IPS-20b (cell line): ENCODE results near the gene MRPS10.

ENCODE experiments used
- H3K27ac ChIP-seq: one replicate; pipeline ENCODE4 v1.5.1; 2013; ENCODE audit warnings: low read length
- H3K27me3 ChIP-seq: 2 replicates; pipeline ENCODE4 v1.6.1; 2013; ENCODE audit warnings: mild to moderate bottlenecking, low read length, inconsistent platforms; ENCODE audit not compliant: insufficient read depth
- H3K36me3 ChIP-seq: 2 replicates; pipeline ENCODE4 v1.6.1; 2013; ENCODE audit warnings: low read depth, mild to moderate bottlenecking, inconsistent platforms, low read length, moderate library complexity; ENCODE audit not compliant: insufficient read depth
- H3K4me1 ChIP-seq: 2 replicates; pipeline ENCODE4 v1.6.1; 2013; ENCODE audit warnings: mild to moderate bottlenecking, control low read depth, inconsistent platforms, low read length, moderate library complexity; ENCODE audit not compliant: insufficient read depth
- H3K4me3 ChIP-seq: 2 replicates; pipeline ENCODE4 v1.5.1; 2013; ENCODE audit warnings: mild to moderate bottlenecking, low read length, inconsistent platforms
- H3K9ac ChIP-seq: 2 replicates; pipeline ENCODE4 v1.6.1; 2013; ENCODE audit warnings: low read depth, mild to moderate bottlenecking, inconsistent platforms, low read length, moderate library complexity
- H3K9me3 ChIP-seq: 2 replicates; pipeline ENCODE4 v1.6.1; 2013; ENCODE audit warnings: mild to moderate bottlenecking, low read depth, low read length, inconsistent platforms; ENCODE audit not compliant: insufficient read depth

MRPS10 gene

GRCh38 chr6:42255050-42255449, 37.4 kb upstream of the MRPS10 start:
- Histone ChIP-seq H3K27me3 (no peaks in the 10 kb centered on the region), H3K4me3 (no peak overlapping the region), H3K4me1 (peaks cover 17% of the 10 kb centered on the region), H3K9ac (no peak overlapping the region), H3K36me3 (peaks cover 61% of the 10 kb centered on the region), H3K27ac (no peak overlapping the region), H3K9me3 (no peaks in the 10 kb centered on the region)

- H3K27ac ChIP-seq = no peak overlapping the region
Measured at GRCh38 chr6:42254505-42254904, 36.8 kb upstream of the MRPS10 start.

GRCh38 chr6:42251911-42252637, 34.4 kb upstream of the MRPS10 start:
- H3K4me3 ChIP-seq = no peak overlapping the region
- no peak overlapping the region for H3K9ac ChIP-seq
- peaks cover 7% of the 10 kb centered on the region; the same call in 1 of the 2 replicates for H3K4me1 ChIP-seq
- H3K27me3 ChIP-seq = no peaks in the 10 kb centered on the region
- H3K36me3 ChIP-seq = peaks cover 79% of the 10 kb centered on the region
- H3K9me3 ChIP-seq = no peaks in the 10 kb centered on the region
- H3K27ac ChIP-seq = no peak overlapping the region

More at GRCh38 chr6:42254505-42254904, 36.8 kb upstream of the MRPS10 start:
- Histone ChIP-seq H3K36me3 (peaks cover 67% of the 10 kb centered on the region), H3K4me1 (peaks cover 17% of the 10 kb centered on the region), H3K27me3 (no peaks in the 10 kb centered on the region), H3K4me3 (no peak overlapping the region), H3K9me3 (no peaks in the 10 kb centered on the region), H3K9ac (no peak overlapping the region)

- H3K9ac ChIP-seq = no peak overlapping the region
- H3K9me3 ChIP-seq = no peaks in the 10 kb centered on the region
- no peak overlapping the region for H3K27ac ChIP-seq
- H3K27me3 ChIP-seq = no peaks in the 10 kb centered on the region
- peaks cover 77% of the 10 kb centered on the region for H3K36me3 ChIP-seq
- no peak overlapping the region for H3K4me3 ChIP-seq
- H3K4me1 ChIP-seq = peaks cover 2% of the 10 kb centered on the region; the same call in 1 of the 2 replicates
Measured at GRCh38 chr6:42251500-42251899, 33.8 kb upstream of the MRPS10 start.

- Histone ChIP-seq H3K4me1 (no peaks in the 10 kb centered on the region), H3K4me3 (no peak overlapping the region), H3K9me3 (no peaks in the 10 kb centered on the region), H3K9ac (no peak overlapping the region), H3K27ac (no peak overlapping the region), H3K36me3 (peaks cover 73% of the 10 kb centered on the region), H3K27me3 (no peaks in the 10 kb centered on the region)
Measured at GRCh38 chr6:42250274-42250931, 32.7 kb upstream of the MRPS10 start.

GRCh38 chr6:42249279-42249678, 31.6 kb upstream of the MRPS10 start:
- peaks cover 73% of the 10 kb centered on the region for H3K36me3 ChIP-seq

GRCh38 chr6:42243046-42243445, 25.4 kb upstream of the MRPS10 start:
- Histone ChIP-seq H3K9me3 (no peaks in the 10 kb centered on the region), H3K4me1 (peaks cover 8% of the 10 kb centered on the region; the same call in 1 of the 2 replicates), H3K4me3 (no peak overlapping the region), H3K36me3 (peaks cover 55% of the 10 kb centered on the region), H3K27ac (no peak overlapping the region), H3K27me3 (no peaks in the 10 kb centered on the region), H3K9ac (no peak overlapping the region)

More at GRCh38 chr6:42249279-42249678, 31.6 kb upstream of the MRPS10 start:
- H3K27ac ChIP-seq = no peak overlapping the region
- H3K4me1 ChIP-seq = no peaks in the 10 kb centered on the region
- H3K9me3 ChIP-seq = no peaks in the 10 kb centered on the region
- no peak overlapping the region for H3K9ac ChIP-seq
- H3K4me3 ChIP-seq = no peak overlapping the region
- no peaks in the 10 kb centered on the region for H3K27me3 ChIP-seq

GRCh38 chr6:42241915-42242314, 24.3 kb upstream of the MRPS10 start:
- no peaks in the 10 kb centered on the region for H3K9me3 ChIP-seq
- H3K4me1 ChIP-seq = peaks cover 8% of the 10 kb centered on the region; the same call in 1 of the 2 replicates
- no peak overlapping the region for H3K4me3 ChIP-seq
- H3K27ac ChIP-seq = no peak overlapping the region
- peaks cover 62% of the 10 kb centered on the region for H3K36me3 ChIP-seq
- no peak overlapping the region for H3K9ac ChIP-seq
- no peaks in the 10 kb centered on the region for H3K27me3 ChIP-seq

- no peaks in the 10 kb centered on the region for H3K9me3 ChIP-seq
- no peaks in the 10 kb centered on the region for H3K27me3 ChIP-seq
- H3K9ac ChIP-seq = no peak overlapping the region
- peaks cover 67% of the 10 kb centered on the region for H3K36me3 ChIP-seq
- H3K4me3 ChIP-seq = no peak overlapping the region
- no peak overlapping the region for H3K27ac ChIP-seq
- H3K4me1 ChIP-seq = peaks cover 8% of the 10 kb centered on the region; the same call in 1 of the 2 replicates
Measured at GRCh38 chr6:42239736-42240375, 22.2 kb upstream of the MRPS10 start.

- Histone ChIP-seq H3K27ac (no peak overlapping the region), H3K4me1 (peaks cover 8% of the 10 kb centered on the region; the same call in 1 of the 2 replicates), H3K4me3 (no peak overlapping the region), H3K9ac (no peak overlapping the region), H3K36me3 (peaks cover 62% of the 10 kb centered on the region), H3K9me3 (no peaks in the 10 kb centered on the region), H3K27me3 (no peaks in the 10 kb centered on the region)
Measured at GRCh38 chr6:42239333-42239732, 21.7 kb upstream of the MRPS10 start.

- Histone ChIP-seq H3K36me3 (peaks cover 57% of the 10 kb centered on the region), H3K4me3 (no peak overlapping the region), H3K4me1 (peaks cover 8% of the 10 kb centered on the region; the same call in 1 of the 2 replicates), H3K27ac (no peak overlapping the region), H3K9ac (no peak overlapping the region), H3K9me3 (no peaks in the 10 kb centered on the region), H3K27me3 (no peaks in the 10 kb centered on the region)
Measured at GRCh38 chr6:42237857-42238256, 20.2 kb upstream of the MRPS10 start.
